NCI-H345 (cell line): ENCODE results near the gene GTF2H4.

Experiments
- DNase-seq: peaks from one replicate; lab custom pipeline; 2025; lab: John Stamatoyannopoulos, UW

GTF2H4 gene

GRCh38 chr6:30960907-30961673 is 53.1 kb downstream of the GTF2H4 start:
- no peak for DNase-seq

DNA sequence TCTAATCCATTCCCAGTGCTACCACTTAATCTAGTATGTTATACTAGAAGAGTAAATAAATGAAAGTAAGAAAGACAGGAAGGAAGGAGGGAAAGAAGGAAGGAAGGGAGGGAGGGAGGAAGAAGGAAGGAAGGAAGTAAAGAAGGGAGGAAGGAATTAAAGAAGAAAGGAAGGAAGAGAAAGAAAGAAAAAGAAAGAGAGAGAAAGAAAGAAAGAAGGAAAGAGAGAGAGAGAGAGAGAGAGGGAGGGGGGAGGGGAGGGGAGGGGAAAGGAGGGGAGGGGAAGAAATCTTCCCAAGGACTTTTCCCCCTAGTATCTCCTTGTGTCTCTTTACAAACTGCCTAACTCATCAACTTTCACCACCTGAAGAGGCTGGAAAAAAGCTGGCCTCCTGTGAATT is 54.7 kb downstream of the GTF2H4 start:
- DNase-seq = no peak

- DNase-seq = no peak
Observed at GRCh38 chr6:30963641-30964040, 55.6 kb downstream of the GTF2H4 start.
